Pancreas (tissue), 10 donors: Measurements from ENCODE around the gene HDHD5. TPM values are rescaled to one million over a fixed set of nuclear protein-coding genes. Genes with fewer than 3 reads are reported as not detected.
A peak's percentile ranks its signal among the peaks of the same experiment; 100 is the strongest.

Experiments used
- ATAC-seq, 4 donors: fragments of 200-7000 bp; cut with Tn5 transposase; one replicate each; pipeline versions ENCODE4 v1.8.0 to v1.9.1; 2020; ENCODE audit warnings: mild to moderate bottlenecking in 4 of 4, moderate library complexity in 4 of 4
- DNase-seq, 6 donors: peaks; one replicate each; pipeline ENCODE4 v3.0.0-alpha.2; 2020
- FAIRE-seq: peaks from 2 replicates; lab custom pipeline; 2012; peaks lifted over from hg19 to GRCh38; lab: Jason Lieb, UNC
- H3K27ac ChIP-seq, 4 donors: fragments of 200-600 bp; sonication (generic); 1 replicate in 3 of 4; 2 replicates in 1 of 4; pipeline versions ENCODE4 v1.5.0 to v1.8.0; 2020
- H3K27me3 ChIP-seq, 4 donors: fragments of 200-600 bp; one replicate each; pipeline ENCODE4 v1.8.0; 2021
- H3K36me3 ChIP-seq, 3 donors: fragments of 200-600 bp; sonication (generic) in 1 of 3; one replicate each; pipeline versions ENCODE4 v1.5.0 to v1.8.0; 2020 to 2021
- H3K4me1 ChIP-seq, 3 donors: fragments of 200-600 bp; one replicate each; pipeline ENCODE4 v1.8.0; 2021
- H3K4me3 ChIP-seq, 4 donors: fragments of 200-600 bp; sonication (generic) in 2 of 4; one replicate each; pipeline versions ENCODE4 v1.5.0 to v1.8.0; 2020 to 2021
- H3K9me3 ChIP-seq, 4 donors: fragments of 200-600 bp; one replicate each; pipeline ENCODE4 v1.8.0; 2021
- CTCF ChIP-seq, 4 donors: fragments of 200-600 bp; sonication (generic) in 3 of 4; IDR thresholded peaks; one replicate each; pipeline versions ENCODE4 v1.5.0 to v1.8.0; 2021; ENCODE audit warnings: antibody characterized with exemption in 4 of 4
- WGBS, 2 donors: extraction: QIAGEN DNeasy Blood & Tissue Kit; methylation state at CpG; one replicate each; pipeline ENCODE4 v1.1.7; 2013; 5-methylcytosine and 5-hydroxymethylcytosine counted together
- intact Hi-C, 3 donors: fragments of 100-400 bp; cut with DNase I; formaldehyde crosslinking; loops; one replicate each; pipeline versions ENCODE4 v1.11.1 to v1.14.2; 2022
- polyA plus RNA-seq, 2 donors: library from polyadenylated mRNA; stranded (reverse); fragments of 200-250 nt; gene quantifications; one replicate each; pipeline ENCODE4 v1.2.3, GENCODE V29; 2013
- total RNA-seq, 6 donors: library from RNA; stranded (reverse); fragmentation: NEBNext Ultra II Directional in 4 of 6; extraction: Animal tissue kit (Norgen Biotek cat#: 25700) in 4 of 6; gene quantifications; one replicate each; pipeline versions ENCODE4 v1.2.1 to v1.2.4, GENCODE V29; 2021 to 2023
- donor health status: healthy with polysubstance abuse.
- donor health status: DM: no; HTN: no; CAD: no; lungs with moderate emphysema.
- donor health status: DM: no; HTN: no; CAD: no.
- donor health status: control.
- donor health status: control.
- donor health status: Bipolar disorder and iron deficiency.
- donor health status: DM: yes; HTN: yes; CAD: no.
- donor health status: DM: no; HTN: no; CAD: no.
- donor health status: DM: no; HTN: no; CAD: no.
- donor health status: DM: yes; HTN: yes; CAD: no.

HDHD5 gene
- total and polyA plus RNA-seq, 8 donors, result 10.5 to 43.6 (median 17.0) TPM

GRCh38 chr22:17164392-17165024 is 5.4 kb upstream of the HDHD5 start:
- intact Hi-C loops, result loop anchor here in 2 of 3 donors (10.0 kb wide), 2 partner anchors 80 to 350 kb away; partner anchors contain the start of gene IL17RA (in 1 of the 2)
- no peaks in the 10 kb centered on the region for H3K36me3 ChIP-seq
- ATAC-seq, result no peak
- peaks cover 0 to 6% (median 0%) of the 10 kb centered on the region in 3 donors for H3K4me1 ChIP-seq
- 84 to 87% methylated on average over 3 of the region's 3 CpGs for WGBS, 2 donors
- no peak for DNase-seq
- no peak overlapping the region for H3K4me3 ChIP-seq
- H3K9me3 ChIP-seq, result no peaks in the 10 kb centered on the region
- no peak overlapping the region for H3K27ac ChIP-seq
- TF ChIP-seq CTCF (IDR thresholded peaks at IDR 0.05), result no peak
- H3K27me3 ChIP-seq, result no peaks in the 10 kb centered on the region
- FAIRE-seq, result no peak

GRCh38 chr22:17162731-17163130 is 3.7 kb upstream of the HDHD5 start:
- intact Hi-C loops, result loop anchor here in 2 of 3 donors (10.0 kb wide), 2 partner anchors 78 to 352 kb away; partner anchors contain the start of gene IL17RA (in 1 of the 2)
- TF ChIP-seq CTCF (IDR thresholded peaks at IDR 0.05), result no peak
- 77 to 78% methylated on average over 8 of the region's 8 CpGs for WGBS, 2 donors
- no peaks in the 10 kb centered on the region for H3K9me3 ChIP-seq
- H3K27me3 ChIP-seq, result no peaks in the 10 kb centered on the region
- H3K27ac ChIP-seq, result no peak overlapping the region
- H3K36me3 ChIP-seq, result no peaks in the 10 kb centered on the region
- no peak overlapping the region for H3K4me3 ChIP-seq
- FAIRE-seq (no peak), ATAC-seq (no peak), DNase-seq (no peak)
- peaks cover 0 to 10% (median 4%) of the 10 kb centered on the region in 3 donors for H3K4me1 ChIP-seq

GRCh38 chr22:17161991-17162390 is 2.9 kb upstream of the HDHD5 start:
- Histone ChIP-seq H3K27me3 (no peaks in the 10 kb centered on the region), H3K4me3 (no peak overlapping the region), H3K27ac (no peak overlapping the region), H3K9me3 (no peaks in the 10 kb centered on the region), H3K4me1 (peaks cover 0 to 17% (median 8%) of the 10 kb centered on the region in 3 donors), H3K36me3 (no peaks in the 10 kb centered on the region)
- intact Hi-C loops, result loop anchor here in 2 of 3 donors (10.0 kb wide), 2 partner anchors 77 to 353 kb away; partner anchors contain the start of gene IL17RA (in 1 of the 2)
- ATAC-seq (no peak), FAIRE-seq (no peak), DNase-seq (no peak)
- no peak for TF ChIP-seq CTCF (IDR thresholded peaks at IDR 0.05)
- WGBS, 2 donors, result 89 to 95% methylated on average over 3 of the region's 3 CpGs

- no peak for TF ChIP-seq CTCF (IDR thresholded peaks at IDR 0.05)
- no peak for FAIRE-seq
- no peaks in the 10 kb centered on the region for H3K36me3 ChIP-seq
- peak overlapping the region; percentile 54 to 90 (median 64) for H3K4me3 ChIP-seq
- peak; percentile 35 to 68 (median 48) for ATAC-seq
- H3K9me3 ChIP-seq, result no peaks in the 10 kb centered on the region
- DNase-seq, result peak in 4 of 6 donors; percentile 21 to 71 (median 50)
- WGBS, 2 donors, result 1 to 2% methylated on average over 35 of the region's 35 CpGs
- intact Hi-C loops, result no loop called here
- H3K27ac ChIP-seq, result peak overlapping the region; percentile 76 to 89 (median 83)
- H3K27me3 ChIP-seq, result no peaks in the 10 kb centered on the region
- H3K4me1 ChIP-seq, result peaks cover 0 to 17% (median 8%) of the 10 kb centered on the region in 3 donors
Measured at GRCh38 chr22:17159504-17159951, 451 bp upstream of the HDHD5 start.

- WGBS, 2 donors, result 35 to 36% methylated on average over 17 of the region's 17 CpGs
- Histone ChIP-seq H3K4me3 (peak overlapping the region; percentile 54 to 90 (median 64)), H3K4me1 (peaks cover 7 to 23% (median 8%) of the 10 kb centered on the region in 3 donors), H3K27ac (peak overlapping the region; percentile 76 to 89 (median 83)), H3K36me3 (no peaks in the 10 kb centered on the region), H3K27me3 (no peaks in the 10 kb centered on the region), H3K9me3 (no peaks in the 10 kb centered on the region)
- intact Hi-C loops, result no loop called here
- FAIRE-seq (no peak), DNase-seq (no peak), ATAC-seq (no peak)
- TF ChIP-seq CTCF (IDR thresholded peaks at IDR 0.05), result no peak
Measured at GRCh38 chr22:17158176-17158567, 905 bp downstream of the HDHD5 start.
